NCI-H2196 treated with DMSO at 0.1 percent for 48 hours (cell line): Measurements from ENCODE around the gene HGFAC.
"Not testable (repeated sequence)": the region's sequence is repeated elsewhere in the genome, so short reads cannot be mapped to it uniquely, and the experiment has no call there.

Experiments
- DNase-seq: peaks from one replicate; lab custom pipeline; 2025; ENCODE audit not compliant: unreplicated experiment; lab: John Stamatoyannopoulos, UW

The HGFAC gene

DNA sequence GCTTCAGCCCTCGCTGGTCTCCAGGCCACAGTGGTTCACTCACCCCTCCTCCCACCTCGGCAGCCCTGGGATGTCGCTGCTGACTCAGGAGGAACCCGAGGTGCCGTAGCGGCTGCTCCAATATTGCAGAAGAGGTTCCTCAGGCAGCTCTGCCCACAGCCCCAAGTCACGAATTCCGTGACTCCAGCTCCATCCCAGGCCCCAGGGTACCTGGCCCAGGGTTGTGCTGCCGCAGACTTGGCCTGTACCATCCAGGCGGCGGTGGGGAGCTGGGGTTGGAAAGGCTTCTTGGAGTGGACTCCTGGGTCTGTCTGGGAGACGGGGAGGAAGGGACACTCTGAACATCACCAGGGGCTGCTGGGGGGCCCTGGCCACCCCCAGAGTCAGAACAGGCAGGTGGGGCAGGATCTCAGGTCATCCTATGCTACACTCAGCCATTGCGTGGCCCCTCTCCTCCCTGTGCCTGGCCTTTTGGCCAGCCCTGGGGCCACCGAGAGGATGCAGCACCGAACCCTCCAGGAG lies 728 bp upstream of the HGFAC start:
- DNase-seq = no peak

DNA sequence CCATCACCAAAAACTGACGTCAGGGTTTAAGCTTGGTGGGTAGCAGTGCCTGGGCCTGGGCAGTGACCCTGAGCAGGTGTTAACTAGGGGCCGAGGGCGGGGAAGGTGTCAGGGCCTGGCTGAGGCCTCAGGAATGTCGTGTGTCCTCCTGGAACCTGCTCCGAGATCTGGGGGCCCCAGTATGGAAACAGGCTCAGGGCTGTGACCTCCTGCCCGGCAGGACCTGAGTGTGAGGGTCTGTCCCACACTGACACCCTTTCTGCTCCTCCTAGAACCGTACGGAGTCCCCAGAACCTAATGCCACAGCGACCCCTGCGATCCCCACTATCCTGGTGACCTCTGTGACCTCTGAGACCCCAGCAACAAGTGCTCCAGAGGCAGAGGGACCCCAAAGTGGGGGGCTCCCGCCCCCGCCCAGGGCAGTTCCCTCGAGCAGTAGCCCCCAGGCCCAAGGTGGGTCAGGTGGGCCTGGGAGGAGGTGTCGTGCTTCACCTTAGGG lies 741 bp downstream of the HGFAC start:
- DNase-seq = no peak

DNA sequence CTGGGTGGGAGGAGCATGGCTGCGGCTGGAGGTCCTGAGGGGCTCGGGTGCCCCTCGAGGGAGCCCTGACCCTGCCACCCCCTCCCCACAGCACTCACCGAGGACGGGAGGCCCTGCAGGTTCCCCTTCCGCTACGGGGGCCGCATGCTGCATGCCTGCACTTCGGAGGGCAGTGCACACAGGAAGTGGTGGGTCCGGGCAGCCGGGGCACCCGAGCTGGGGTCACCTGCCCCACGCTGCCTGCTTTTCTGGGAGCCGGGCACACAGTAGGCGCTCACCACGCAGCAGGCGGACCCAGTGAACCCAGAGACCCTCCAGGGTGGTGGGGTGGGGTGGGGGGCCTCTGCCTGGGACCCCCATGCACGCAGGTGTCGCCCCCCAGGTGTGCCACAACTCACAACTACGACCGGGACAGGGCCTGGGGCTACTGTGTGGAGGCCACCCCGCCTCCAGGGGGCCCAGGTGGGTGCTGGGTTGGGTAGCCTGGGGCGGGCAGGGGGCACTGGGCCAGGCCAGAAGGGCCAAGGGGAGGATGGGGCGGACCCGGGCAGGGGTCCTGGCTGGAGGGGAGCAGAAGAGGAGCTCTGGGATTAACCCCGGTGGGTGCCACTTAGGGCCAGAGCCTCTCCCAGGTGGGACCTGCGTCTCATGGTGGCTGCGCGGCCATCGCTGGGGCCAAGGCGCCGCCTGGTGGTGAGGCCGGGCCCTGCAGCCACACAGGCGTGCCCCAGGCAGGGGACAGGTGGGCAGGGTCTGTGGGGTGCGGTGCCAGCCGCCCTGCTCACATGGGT lies 1.4 kb downstream of the HGFAC start:
- DNase-seq = peak; percentile 41

- DNase-seq = no peak
Observed at GRCh38 chr4:3443750-3444309, 2.1 kb downstream of the HGFAC start.

DNA sequence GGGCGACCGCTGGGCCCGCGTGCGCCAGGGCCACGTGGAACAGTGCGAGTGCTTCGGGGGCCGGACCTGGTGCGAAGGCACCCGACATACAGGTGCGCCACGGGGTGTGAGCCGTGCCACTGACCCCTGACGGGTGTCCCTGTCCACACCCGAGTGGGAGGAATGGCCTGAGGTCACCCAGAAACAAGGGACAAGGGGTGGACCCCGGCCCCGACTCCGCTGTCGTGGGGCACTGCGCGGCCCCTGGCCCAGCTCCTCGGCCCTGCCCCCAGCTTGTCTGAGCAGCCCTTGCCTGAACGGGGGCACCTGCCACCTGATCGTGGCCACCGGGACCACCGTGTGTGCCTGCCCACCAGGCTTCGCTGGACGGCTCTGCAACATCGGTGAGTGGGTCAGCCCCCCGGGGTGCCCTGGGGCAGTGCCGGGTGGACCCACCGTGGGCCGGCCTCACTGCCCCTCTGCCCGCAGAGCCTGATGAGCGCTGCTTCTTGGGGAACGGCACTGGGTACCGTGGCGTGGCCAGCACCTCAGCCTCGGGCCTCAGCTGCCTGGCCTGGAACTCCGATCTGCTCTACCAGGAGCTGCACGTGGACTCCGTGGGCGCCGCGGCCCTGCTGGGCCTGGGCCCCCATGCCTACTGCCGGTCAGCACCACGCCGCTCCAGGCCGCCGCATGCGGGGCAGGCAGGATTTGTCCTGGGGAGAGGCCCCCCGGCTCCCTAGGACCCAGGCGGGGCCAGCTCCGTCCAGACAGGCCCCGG lies 2.8 kb downstream of the HGFAC start:
- no peak for DNase-seq

DNA sequence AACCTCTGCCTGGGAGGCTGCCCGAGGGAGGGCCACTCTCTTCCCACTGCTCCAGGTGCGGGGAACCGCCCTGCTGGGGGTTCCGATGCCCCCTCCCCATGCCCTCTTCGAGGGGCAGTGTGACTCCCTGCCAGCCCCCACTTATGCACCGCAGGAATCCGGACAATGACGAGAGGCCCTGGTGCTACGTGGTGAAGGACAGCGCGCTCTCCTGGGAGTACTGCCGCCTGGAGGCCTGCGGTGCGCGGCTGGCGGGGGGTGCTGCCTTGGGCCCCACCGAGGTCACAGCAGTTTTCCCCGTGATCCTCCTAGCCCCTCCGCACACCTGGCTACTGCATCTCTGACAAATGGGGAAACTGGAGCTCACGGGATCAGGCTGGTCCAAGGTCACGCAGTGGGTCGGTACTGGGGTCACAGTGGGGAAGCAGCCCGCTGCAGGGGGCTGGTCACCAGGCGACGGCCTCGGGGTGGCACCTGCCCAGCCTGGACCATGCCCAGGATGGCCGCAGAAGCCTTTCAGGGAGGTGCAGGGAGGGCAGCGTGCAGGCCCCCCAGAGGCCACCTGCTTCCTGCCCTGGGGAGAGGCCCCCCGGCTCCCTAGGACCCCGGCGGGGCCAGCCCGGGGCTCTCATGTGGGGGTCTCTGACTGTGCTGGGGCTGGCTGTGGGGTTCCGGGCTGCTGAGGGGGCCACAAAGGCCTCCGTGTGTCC lies 3.5 kb downstream of the HGFAC start:
- no peak for DNase-seq

DNA sequence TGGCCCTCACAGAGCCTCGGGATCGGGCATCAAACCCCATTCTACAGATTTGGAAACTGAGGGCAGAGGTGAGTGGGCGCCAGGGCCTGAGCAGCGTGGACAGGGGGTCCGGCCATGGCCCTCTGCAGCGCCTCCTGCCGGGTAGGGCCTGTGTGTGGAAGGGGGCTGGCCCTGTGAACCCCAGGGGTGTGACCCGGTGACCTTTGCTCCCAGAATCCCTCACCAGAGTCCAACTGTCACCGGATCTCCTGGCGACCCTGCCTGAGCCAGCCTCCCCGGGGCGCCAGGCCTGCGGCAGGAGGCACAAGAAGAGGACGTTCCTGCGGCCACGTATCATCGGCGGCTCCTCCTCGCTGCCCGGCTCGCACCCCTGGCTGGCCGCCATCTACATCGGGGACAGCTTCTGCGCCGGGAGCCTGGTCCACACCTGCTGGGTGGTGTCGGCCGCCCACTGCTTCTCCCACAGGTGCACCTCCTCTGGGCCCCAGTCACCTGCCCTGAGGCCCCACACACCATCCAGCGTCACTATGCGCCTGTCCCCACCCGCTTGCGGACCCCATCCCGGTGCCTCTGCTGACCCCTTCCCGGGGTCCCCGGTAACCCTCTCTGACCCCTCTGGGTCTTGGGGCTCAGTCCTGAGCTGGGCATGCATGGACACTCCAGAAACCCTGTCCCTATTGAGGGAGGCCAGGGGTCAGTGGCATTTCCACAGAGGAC lies 4.2 kb downstream of the HGFAC start:
- DNase-seq = no peak

DNA sequence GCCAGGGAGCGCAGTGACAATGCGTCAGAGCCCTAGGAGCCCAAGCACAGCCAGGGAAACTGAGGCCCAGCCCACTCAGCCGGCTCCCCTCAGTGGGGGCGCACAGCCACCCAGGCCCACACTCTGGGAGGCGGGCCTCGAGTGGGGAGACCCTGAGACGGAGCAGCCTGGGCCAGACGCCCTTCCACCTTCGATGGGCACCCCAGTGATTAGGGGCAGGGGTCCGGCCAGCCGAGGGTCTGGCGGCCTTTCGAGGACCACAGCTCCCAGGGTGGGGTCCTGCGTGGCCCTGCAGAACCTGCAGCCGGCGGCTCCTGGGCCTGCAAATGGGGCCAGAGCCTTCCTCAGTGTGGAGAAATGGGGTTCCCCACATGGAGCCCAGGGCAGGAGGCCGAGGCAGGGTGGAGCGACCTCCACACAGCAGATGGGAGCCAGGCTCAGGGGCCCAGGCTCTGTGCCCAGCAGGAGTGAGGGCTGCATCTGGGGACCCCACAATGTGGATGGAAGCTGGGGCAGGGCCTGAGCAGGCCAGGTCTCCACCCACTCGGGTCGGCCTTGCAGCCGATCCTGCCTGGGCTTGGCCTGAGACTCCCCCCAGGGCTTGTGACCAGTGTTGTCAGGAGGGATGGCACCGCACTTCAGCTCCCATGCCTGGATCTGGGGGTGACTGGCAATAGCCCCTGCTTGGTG lies 5.0 kb downstream of the HGFAC start:
- no peak for DNase-seq

GRCh38 chr4:3447431-3448395 lies 5.9 kb downstream of the HGFAC start:
- DNase-seq = no peak

GRCh38 chr4:3449047-3449573 lies 7.3 kb downstream of the HGFAC start:
- no peak for DNase-seq

DNA sequence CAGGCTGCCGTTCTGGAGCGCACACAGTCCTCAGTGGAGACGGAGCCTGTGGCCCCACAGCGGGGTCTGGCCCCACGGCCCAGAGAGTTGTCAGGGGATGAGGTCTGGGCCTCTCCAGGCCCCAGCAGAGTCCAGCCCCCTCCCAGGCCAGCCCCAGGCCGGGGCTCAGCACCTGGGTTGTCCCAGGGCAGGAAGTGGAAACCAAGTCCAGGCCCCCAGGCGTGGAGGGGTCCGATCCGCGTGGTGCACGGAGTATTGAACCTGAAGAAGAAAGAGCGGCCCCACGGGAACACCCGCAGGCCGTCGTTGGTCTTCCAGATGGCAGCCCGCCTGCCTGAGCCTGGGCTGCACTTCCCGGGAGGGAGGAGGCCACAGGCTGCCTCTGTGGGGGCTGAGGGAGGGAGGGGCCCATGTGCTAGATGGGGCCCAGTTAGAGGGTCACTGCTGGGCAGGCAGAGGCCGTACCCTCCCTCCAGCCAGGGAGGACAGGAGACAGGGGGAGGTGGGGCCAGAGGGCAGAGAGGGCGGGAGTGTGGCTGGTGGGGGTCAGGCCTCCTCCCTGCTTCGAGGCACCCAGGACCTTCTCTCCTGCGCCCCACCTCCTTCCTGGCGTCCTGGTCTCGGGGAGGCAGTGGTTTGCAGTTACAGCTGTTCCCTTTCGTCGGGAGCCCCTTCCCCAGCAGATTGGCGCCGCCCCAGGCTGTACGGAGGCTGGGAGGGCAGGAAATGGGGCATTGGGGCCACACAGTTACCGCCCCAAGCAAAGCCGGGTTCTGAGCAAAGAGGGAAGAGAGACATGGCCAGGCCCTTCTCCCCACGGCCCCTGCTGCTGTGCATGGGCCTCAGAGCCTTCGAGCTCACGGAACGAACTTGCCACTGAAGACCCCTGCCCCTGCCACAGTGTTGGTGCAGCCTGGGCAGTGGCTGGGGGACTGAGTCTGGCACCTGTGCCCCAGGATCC lies 8.1 kb downstream of the HGFAC start:
- DNase-seq = no peak

DNA sequence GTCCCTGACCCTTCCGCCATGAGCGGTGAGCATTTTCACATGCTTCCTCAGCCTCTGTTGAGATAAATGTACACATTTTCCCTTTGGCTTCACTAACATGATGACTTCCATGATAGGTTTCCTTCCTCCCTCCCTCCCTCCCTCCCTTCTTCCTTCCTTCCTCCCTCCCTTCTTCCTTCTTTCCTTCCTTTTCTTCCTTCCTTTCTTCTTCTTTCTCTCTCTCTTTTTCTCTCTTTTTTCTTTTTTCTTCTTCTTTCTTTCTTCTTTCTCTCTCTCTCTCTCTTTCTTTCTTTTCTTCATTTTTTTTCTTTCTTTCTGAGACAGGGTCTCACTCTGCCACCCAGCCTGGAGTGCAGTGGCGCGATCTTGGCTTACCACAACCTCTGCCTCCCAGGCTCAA lies 8.9 kb downstream of the HGFAC start:
- DNase-seq = no peak

DNA sequence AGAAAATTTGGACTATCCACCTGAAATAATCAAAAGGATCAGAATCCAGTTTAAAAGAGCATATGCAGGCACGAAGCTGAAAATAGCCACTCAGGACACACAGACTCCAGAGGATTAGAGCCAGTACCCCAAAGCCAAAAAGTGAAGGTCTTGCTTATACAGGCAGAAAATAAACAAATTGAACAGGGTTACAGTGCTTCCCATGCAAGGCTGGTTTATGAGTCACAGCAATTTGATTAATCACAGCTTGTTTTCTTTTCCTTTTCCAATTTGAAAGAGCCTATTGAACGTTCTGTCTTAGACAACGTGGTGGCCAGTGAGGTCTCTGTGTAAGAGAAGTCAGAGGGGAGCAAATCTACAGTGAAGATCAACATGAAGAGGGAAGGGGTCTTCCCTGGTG lies 10.2 kb downstream of the HGFAC start:
- DNase-seq = no peak

DNA sequence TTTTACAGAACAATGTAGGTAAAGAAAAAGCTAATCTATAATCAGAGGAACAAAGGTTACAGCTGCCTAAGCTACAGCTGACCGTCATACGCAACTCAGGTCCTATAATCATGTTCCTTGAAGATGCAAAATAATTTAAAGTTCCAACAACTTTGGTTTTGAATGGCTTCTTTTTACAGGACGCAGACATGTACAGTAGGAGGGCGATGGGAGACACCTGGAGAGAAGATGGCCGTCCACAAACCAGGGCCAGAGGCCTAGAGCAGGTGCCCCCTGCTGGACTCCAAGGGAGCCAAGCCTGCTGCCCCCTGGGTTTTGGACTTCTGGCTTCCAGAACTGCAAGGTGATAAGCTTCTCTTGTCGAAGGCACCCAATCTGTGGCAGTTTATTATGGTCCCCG lies 10.6 kb downstream of the HGFAC start:
- no peak for DNase-seq

DNA sequence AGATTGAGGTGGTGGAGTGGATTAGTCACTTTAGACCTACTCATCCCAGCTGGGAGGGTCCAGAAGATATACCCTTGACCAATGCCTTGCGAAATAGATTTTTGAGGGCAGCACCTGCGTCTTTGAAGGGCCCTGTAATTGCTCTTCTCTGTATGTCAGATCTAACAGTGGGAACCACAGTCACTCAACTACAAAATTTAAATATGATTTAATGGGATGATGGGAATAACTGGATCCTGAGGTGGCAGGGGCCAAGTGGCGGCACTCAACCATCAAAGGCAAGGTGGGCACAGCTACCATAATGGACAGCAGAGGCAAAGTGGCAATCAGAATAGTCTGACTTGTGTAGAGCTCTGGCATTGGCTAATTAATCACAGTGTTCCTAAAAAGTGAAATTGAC lies 13.8 kb downstream of the HGFAC start:
- DNase-seq = not testable (repeated sequence)

GRCh38 chr4:3458371-3458770 lies 16.6 kb downstream of the HGFAC start:
- DNase-seq = no peak

DNA sequence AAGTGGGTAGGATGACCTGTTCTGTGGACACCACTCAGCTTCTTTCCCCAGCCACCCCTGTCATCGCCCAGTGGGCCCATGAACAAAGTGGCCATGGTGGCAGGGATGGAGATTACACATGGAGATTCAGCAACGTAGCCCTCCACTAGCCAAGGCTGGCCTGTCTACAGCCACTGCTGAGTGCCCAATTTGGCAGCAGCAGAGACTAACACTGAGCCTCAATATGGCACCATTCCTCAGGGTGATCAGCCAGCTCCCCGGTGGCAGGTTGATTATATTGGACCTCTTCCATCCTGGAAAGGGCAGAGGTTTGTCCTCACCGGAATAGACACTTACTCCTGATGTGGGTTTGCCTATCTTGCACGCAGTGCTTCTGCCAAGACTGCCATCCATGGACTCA lies 17.4 kb downstream of the HGFAC start:
- DNase-seq = not testable (repeated sequence)
